ENCODE results near the gene PPM1A. TPM values are rescaled to one million over a fixed set of nuclear protein-coding genes. Genes with fewer than 3 reads are reported as not detected.

The PPM1A gene
- total and polyA plus RNA-seq, 4 donors: 21.4 to 61.5 (median 33.6) TPM

GRCh38 chr14:60326274-60326673 lies 77.3 kb downstream of the PPM1A start:
- Histone ChIP-seq H3K27ac (ENCODE audit: low read depth in 1 of 2, low read length in 1 of 2) (no peak overlapping the region), H3K4me3 (no peak overlapping the region), H3K36me3 (ENCODE audit: control insufficient read depth in 4 of 4, insufficient read depth in 4 of 4, low read length in 4 of 4) (no peaks in the 10 kb centered on the region), H3K9ac (ENCODE audit: insufficient read depth in 1 of 2, low read length in 2 of 2) (no peak overlapping the region), H3K27me3 (ENCODE audit: control insufficient read depth in 3 of 3, insufficient read depth in 3 of 3, low read length in 2 of 3) (peaks cover 0 to 11% (median 10%) of the 10 kb centered on the region in 3 donors), H3K4me1 (ENCODE audit: control insufficient read depth in 5 of 5, insufficient read depth in 5 of 5, low read length in 5 of 5) (peaks cover 0 to 18% (median 4%) of the 10 kb centered on the region in 5 donors), H3K9me3 (ENCODE audit: control insufficient read depth in 4 of 4, insufficient read depth in 3 of 4, low read length in 3 of 4) (no peaks in the 10 kb centered on the region)
- ATAC-seq (ENCODE audit: insufficient read depth, low FRiP score) (no peak), DNase-seq (no peak)
- no peak for TF ChIP-seq CTCF (IDR thresholded peaks at IDR 0.05; ENCODE audit: control extremely low read depth, extremely low read depth)
- WGBS, 2 donors: 86 to 93% methylated on average over 2 of the region's 2 CpGs

GRCh38 chr14:60327447-60328331 lies 78.7 kb downstream of the PPM1A start:
- H3K9me3 ChIP-seq (ENCODE audit: control insufficient read depth in 4 of 4, insufficient read depth in 3 of 4, low read length in 3 of 4): no peaks in the 10 kb centered on the region
- DNase-seq: peak; percentile 63 to 76 (median 64)
- 3 to 8% methylated on average over 58 of the region's 58 CpGs for WGBS, 2 donors
- peaks cover 0 to 11% (median 10%) of the 10 kb centered on the region in 3 donors for H3K27me3 ChIP-seq (ENCODE audit: control insufficient read depth in 3 of 3, insufficient read depth in 3 of 3, low read length in 2 of 3)
- H3K27ac ChIP-seq (ENCODE audit: low read depth in 1 of 2, low read length in 1 of 2): no peak overlapping the region
- ATAC-seq (ENCODE audit: insufficient read depth, low FRiP score): peak; percentile 12
- TF ChIP-seq CTCF (IDR thresholded peaks at IDR 0.05; ENCODE audit: control extremely low read depth, extremely low read depth): no peak
- peak overlapping the region; percentile 13 for H3K4me3 ChIP-seq
- no peaks in the 10 kb centered on the region for H3K36me3 ChIP-seq (ENCODE audit: control insufficient read depth in 4 of 4, insufficient read depth in 4 of 4, low read length in 4 of 4)
- peaks cover 0 to 26% (median 4%) of the 10 kb centered on the region in 5 donors for H3K4me1 ChIP-seq (ENCODE audit: control insufficient read depth in 5 of 5, insufficient read depth in 5 of 5, low read length in 5 of 5)
- H3K9ac ChIP-seq (ENCODE audit: insufficient read depth in 1 of 2, low read length in 2 of 2): peak overlapping the region; percentile 32 to 57

GRCh38 chr14:60328583-60328982 lies 79.6 kb downstream of the PPM1A start:
- Histone ChIP-seq H3K9ac (ENCODE audit: insufficient read depth in 1 of 2, low read length in 2 of 2) (no peak overlapping the region), H3K4me3 (no peak overlapping the region), H3K9me3 (ENCODE audit: control insufficient read depth in 4 of 4, insufficient read depth in 3 of 4, low read length in 3 of 4) (no peaks in the 10 kb centered on the region), H3K36me3 (ENCODE audit: control insufficient read depth in 4 of 4, insufficient read depth in 4 of 4, low read length in 4 of 4) (no peaks in the 10 kb centered on the region), H3K4me1 (ENCODE audit: control insufficient read depth in 5 of 5, insufficient read depth in 5 of 5, low read length in 5 of 5) (peaks cover 0 to 26% (median 4%) of the 10 kb centered on the region in 5 donors), H3K27ac (ENCODE audit: low read depth in 1 of 2, low read length in 1 of 2) (no peak overlapping the region), H3K27me3 (ENCODE audit: control insufficient read depth in 3 of 3, insufficient read depth in 3 of 3, low read length in 2 of 3) (peaks cover 0 to 11% (median 10%) of the 10 kb centered on the region in 3 donors)
- 67 to 71% methylated on average over 6 of the region's 6 CpGs for WGBS, 2 donors
- no peak for ATAC-seq (ENCODE audit: insufficient read depth, low FRiP score)
- no peak for DNase-seq
- TF ChIP-seq CTCF (IDR thresholded peaks at IDR 0.05; ENCODE audit: control extremely low read depth, extremely low read depth): no peak
